ENCODE measurements around the gene ATP6V0C. TPM values are rescaled to one million over a fixed set of nuclear protein-coding genes. Genes with fewer than 3 reads are reported as not detected.

Gene ATP6V0C
- polyA plus RNA-seq, 1 donor from 2014 or later, result 100 TPM

GRCh38 chr16:2528161-2529060, 14.7 kb downstream of the ATP6V0C start:
- H3K4me3 ChIP-seq (ENCODE audit: low read length), result no peak overlapping the region
- H3K9ac ChIP-seq (ENCODE audit: low read length), result no peak overlapping the region
- no peak overlapping the region for H3K4me2 ChIP-seq (ENCODE audit: low read length)
- H3K27ac ChIP-seq (ENCODE audit: low read length), result no peak overlapping the region
- no peak overlapping the region for H2AFZ ChIP-seq (ENCODE audit: low read depth, low read length)
- no peaks in the 10 kb centered on the region for H3K27me3 ChIP-seq (ENCODE audit: insufficient read depth, low read depth, low read length)
- no peaks in the 10 kb centered on the region for H3K9me2 ChIP-seq (ENCODE audit: insufficient read depth, low read length)
- no peaks in the 10 kb centered on the region for H4K20me1 ChIP-seq (ENCODE audit: insufficient read depth)
- no peaks in the 10 kb centered on the region for H3F3A ChIP-seq (ENCODE audit: insufficient read depth, low read length, poor library complexity, severe bottlenecking)
- H3K79me2 ChIP-seq (replicated peaks; ENCODE audit: insufficient read depth, low read length), result no peaks in the 10 kb centered on the region
- no peaks in the 10 kb centered on the region for H3K36me3 ChIP-seq (ENCODE audit: insufficient read depth, low read length)
- TF ChIP-seq REST (IDR thresholded peaks at IDR 0.05; ENCODE audit: borderline replicate concordance) (no peak), MXI1 (conservative IDR thresholded peaks at IDR 0.05; ENCODE audit: poor library complexity, severe bottlenecking) (no peak), RAD21 (conservative IDR thresholded peaks at IDR 0.05) (no peak), SMC3 (conservative IDR thresholded peaks at IDR 0.05; ENCODE audit: poor library complexity) (no peak), EP300 (conservative IDR thresholded peaks at IDR 0.05; ENCODE audit: poor library complexity, severe bottlenecking) (no peak), CTCF (IDR thresholded peaks at IDR 0.05; ENCODE audit: poor library complexity, severe bottlenecking) (no peak), POLR2AphosphoS5 (IDR thresholded peaks at IDR 0.05) (no peak), TAF1 (IDR thresholded peaks at IDR 0.05; ENCODE audit: low read depth) (no peak), EZH2 (IDR thresholded peaks at IDR 0.05; ENCODE audit: borderline replicate concordance, insufficient read depth, low read length, poor library complexity, severe bottlenecking) (no peak)
- no peaks in the 10 kb centered on the region for H3K9me3 ChIP-seq (ENCODE audit: low read length)

GRCh38 chr16:2529061-2529931, 15.5 kb downstream of the ATP6V0C start:
- Histone ChIP-seq H2AFZ (ENCODE audit: low read depth, low read length) (no peak overlapping the region), H3K4me3 (ENCODE audit: low read length) (no peak overlapping the region), H4K20me1 (ENCODE audit: insufficient read depth) (no peaks in the 10 kb centered on the region), H3K9ac (ENCODE audit: low read length) (no peak overlapping the region), H3K9me2 (ENCODE audit: insufficient read depth, low read length) (no peaks in the 10 kb centered on the region), H3K4me2 (ENCODE audit: low read length) (no peak overlapping the region), H3F3A (ENCODE audit: insufficient read depth, low read length, poor library complexity, severe bottlenecking) (no peaks in the 10 kb centered on the region), H3K27me3 (ENCODE audit: insufficient read depth, low read depth, low read length) (no peaks in the 10 kb centered on the region), H3K79me2 (replicated peaks; ENCODE audit: insufficient read depth, low read length) (no peaks in the 10 kb centered on the region), H3K9me3 (ENCODE audit: low read length) (no peaks in the 10 kb centered on the region), H3K27ac (ENCODE audit: low read length) (no peak overlapping the region), H3K36me3 (ENCODE audit: insufficient read depth, low read length) (no peaks in the 10 kb centered on the region)
- no peak for TF ChIP-seq CTCF (IDR thresholded peaks at IDR 0.05; ENCODE audit: poor library complexity, severe bottlenecking)
- TF ChIP-seq EZH2 (IDR thresholded peaks at IDR 0.05; ENCODE audit: borderline replicate concordance, insufficient read depth, low read length, poor library complexity, severe bottlenecking), result no peak
- no peak for TF ChIP-seq EP300 (conservative IDR thresholded peaks at IDR 0.05; ENCODE audit: poor library complexity, severe bottlenecking)
- TF ChIP-seq SMC3 (conservative IDR thresholded peaks at IDR 0.05; ENCODE audit: poor library complexity), result no peak
- TF ChIP-seq MXI1 (conservative IDR thresholded peaks at IDR 0.05; ENCODE audit: poor library complexity, severe bottlenecking), result no peak
- no peak for TF ChIP-seq TAF1 (IDR thresholded peaks at IDR 0.05; ENCODE audit: low read depth)
- no peak for TF ChIP-seq REST (IDR thresholded peaks at IDR 0.05; ENCODE audit: borderline replicate concordance)
- TF ChIP-seq POLR2AphosphoS5 (IDR thresholded peaks at IDR 0.05), result no peak
- no peak for TF ChIP-seq RAD21 (conservative IDR thresholded peaks at IDR 0.05)

Data from neural cell (in vitro differentiated cells).